Transverse colon (tissue), 3 donors: Measurements from ENCODE around the gene PCDH17.

ENCODE experiments used
- POLR2A ChIP-seq: fragments of 450-650 bp; IDR thresholded peaks from one replicate; pipeline ENCODE4 v1.6.1; 2016; ENCODE audit warnings: antibody characterized with exemption, mild to moderate bottlenecking, moderate library complexity
- TF ChIP-seq, protein P1 (sequence below), 5 experiments: fragments of 200-600 bp in 3 of 5; fragments of 450-650 bp in 2 of 5; sonication (generic) in 3 of 5; IDR thresholded peaks; 1 replicate in 2 of 5; 2 replicates in 3 of 5; pipeline ENCODE4 v1.5.1; 2016 to 2017; ENCODE audit warnings: antibody characterized with exemption in 5 of 5, inconsistent platforms in 3 of 5, mild to moderate bottlenecking in 2 of 5, moderate library complexity in 1 of 5

DNA sequence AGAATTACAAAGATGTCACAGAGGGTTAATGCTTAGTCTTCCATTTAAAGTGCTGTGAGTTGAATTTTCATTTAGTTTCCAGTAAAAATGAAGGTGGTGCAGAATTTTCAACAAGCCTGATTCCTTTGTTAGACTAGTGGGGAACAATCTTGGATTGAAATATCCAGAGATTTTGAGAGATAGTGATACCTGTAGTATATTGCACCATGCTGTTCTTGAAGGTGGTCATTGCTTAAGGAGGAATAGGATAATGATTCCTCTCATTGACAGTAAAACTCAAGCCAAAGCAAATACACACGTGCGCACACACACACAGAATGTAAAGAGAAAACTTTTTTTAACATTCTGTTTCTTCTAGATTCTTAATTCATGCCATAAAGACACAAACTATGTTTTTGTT is 5.3 kb downstream of the PCDH17 start:
- TF ChIP-seq, protein P1, sequence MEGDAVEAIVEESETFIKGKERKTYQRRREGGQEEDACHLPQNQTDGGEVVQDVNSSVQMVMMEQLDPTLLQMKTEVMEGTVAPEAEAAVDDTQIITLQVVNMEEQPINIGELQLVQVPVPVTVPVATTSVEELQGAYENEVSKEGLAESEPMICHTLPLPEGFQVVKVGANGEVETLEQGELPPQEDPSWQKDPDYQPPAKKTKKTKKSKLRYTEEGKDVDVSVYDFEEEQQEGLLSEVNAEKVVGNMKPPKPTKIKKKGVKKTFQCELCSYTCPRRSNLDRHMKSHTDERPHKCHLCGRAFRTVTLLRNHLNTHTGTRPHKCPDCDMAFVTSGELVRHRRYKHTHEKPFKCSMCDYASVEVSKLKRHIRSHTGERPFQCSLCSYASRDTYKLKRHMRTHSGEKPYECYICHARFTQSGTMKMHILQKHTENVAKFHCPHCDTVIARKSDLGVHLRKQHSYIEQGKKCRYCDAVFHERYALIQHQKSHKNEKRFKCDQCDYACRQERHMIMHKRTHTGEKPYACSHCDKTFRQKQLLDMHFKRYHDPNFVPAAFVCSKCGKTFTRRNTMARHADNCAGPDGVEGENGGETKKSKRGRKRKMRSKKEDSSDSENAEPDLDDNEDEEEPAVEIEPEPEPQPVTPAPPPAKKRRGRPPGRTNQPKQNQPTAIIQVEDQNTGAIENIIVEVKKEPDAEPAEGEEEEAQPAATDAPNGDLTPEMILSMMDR (IDR thresholded peaks at IDR 0.05), result no peak
- TF ChIP-seq POLR2A, result no peak
